Sigmoid colon (tissue), 7 donors: Measurements from ENCODE around the gene COL6A2. TPM values are rescaled to one million over a fixed set of nuclear protein-coding genes. Genes with fewer than 3 reads are reported as not detected.
A peak's percentile ranks its signal among the peaks of the same experiment; 100 is the strongest.

ENCODE experiments used
- DNase-seq: peaks from one replicate; pipeline ENCODE4 v3.0.0-alpha.2; 2019
- H3K27ac ChIP-seq, 4 donors: fragments of 200-600 bp; sonication (generic); one replicate each; pipeline ENCODE4 v1.5.1; 2016 to 2019; ENCODE audit warnings: mild to moderate bottlenecking in 1 of 4
- H3K27me3 ChIP-seq, 3 donors: fragments of 200-600 bp; sonication (generic); one replicate each; pipeline ENCODE4 v1.5.1; 2019; ENCODE audit warnings: mild to moderate bottlenecking in 1 of 3
- H3K36me3 ChIP-seq, 4 donors: fragments of 200-600 bp; sonication (generic); one replicate each; pipeline ENCODE4 v1.5.1; 2016 to 2019
- H3K4me1 ChIP-seq, 4 donors: fragments of 200-600 bp; sonication (generic); one replicate each; pipeline ENCODE4 v1.5.1; 2017 to 2019
- H3K4me3 ChIP-seq, 4 donors: fragments of 200-600 bp; sonication (generic); one replicate each; pipeline ENCODE4 v1.5.1; 2017 to 2019; ENCODE audit warnings: mild to moderate bottlenecking in 2 of 4, moderate library complexity in 1 of 4
- H3K9me3 ChIP-seq, 4 donors: fragments of 200-600 bp in 3 of 4; sonication (generic) in 3 of 4; one replicate each; pipeline versions ENCODE4 v1.5.1 to v1.6.1; 2013 to 2019
- EP300 ChIP-seq, 4 donors: sonication (generic); formaldehyde crosslinking; IDR thresholded peaks; one replicate each; pipeline ENCODE4 v1.6.1; 2017; ENCODE audit warnings: antibody characterized with exemption in 4 of 4
- POLR2A ChIP-seq, 2 donors: fragments of 450-650 bp; IDR thresholded peaks; one replicate each; pipeline ENCODE4 v1.6.1; 2016; ENCODE audit warnings: antibody characterized with exemption in 2 of 2, mild to moderate bottlenecking in 2 of 2, moderate library complexity in 2 of 2
- POLR2AphosphoS5 ChIP-seq, 4 donors: sonication (generic); formaldehyde crosslinking; IDR thresholded peaks; one replicate each; pipeline ENCODE4 v1.6.1; 2017; ENCODE audit warnings: antibody characterized with exemption in 4 of 4
- WGBS, 2 donors: extraction: QIAGEN DNeasy Blood & Tissue Kit; methylation state at CpG; one replicate each; pipeline ENCODE4 v1.1.7; 2013; 5-methylcytosine and 5-hydroxymethylcytosine counted together
- intact Hi-C: fragments of 100-400 bp; cut with DNase I; formaldehyde crosslinking; loops from one replicate; pipeline ENCODE4 v1.15.1; 2023
- polyA plus RNA-seq, 3 donors: library from polyadenylated mRNA; stranded (reverse); fragments of 200-250 nt; gene quantifications; one replicate each; pipeline ENCODE4 v1.2.3, GENCODE V29; 2013
- total RNA-seq, 4 donors: library from RNA; depleted of rRNA; stranded (reverse); fragments of >200 nt; gene quantifications; one replicate each; pipeline ENCODE4 v1.1.0, GENCODE V29; 2016
- TF ChIP-seq, protein P1 (sequence below), 4 experiments: fragments of 450-650 bp in 3 of 4; fragments of 200-600 bp in 1 of 4; IDR thresholded peaks; one replicate each; pipeline ENCODE4 v1.5.1; 2016 to 2019; ENCODE audit warnings: antibody characterized with exemption in 4 of 4, mild to moderate bottlenecking in 3 of 4, moderate library complexity in 2 of 4
- donor health status: healthy with polysubstance abuse.
- donor health status: Bipolar disorder and iron deficiency.
- donor health status: healthy.

Gene COL6A2
- total and polyA plus RNA-seq, 7 donors = 14.3 to 1,745 (median 570) TPM

DNA sequence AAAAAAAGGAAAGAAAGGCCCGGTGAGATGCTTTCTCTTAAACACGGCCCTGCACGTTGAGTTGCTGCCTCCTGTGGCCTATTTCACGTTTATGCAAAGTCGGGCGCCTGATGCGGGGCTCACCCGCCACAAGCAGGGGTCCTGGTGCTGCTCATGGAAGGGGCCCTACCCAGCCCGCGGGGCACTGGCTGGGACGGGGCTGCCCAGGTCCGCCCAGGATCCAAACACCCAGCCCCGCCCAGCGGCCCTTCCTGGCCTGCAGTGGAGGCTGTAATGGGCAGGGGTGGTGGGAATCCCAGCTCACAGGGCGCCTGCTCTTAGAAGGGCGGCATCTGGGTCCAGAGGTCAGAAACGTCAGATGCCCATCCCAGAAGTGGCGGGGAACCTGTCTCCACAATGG, 1.6 kb downstream of the COL6A2 start:
- intact Hi-C loops = no loop called here
- peaks cover 0 to 53% (median 41%) of the 10 kb centered on the region in 4 donors for H3K4me1 ChIP-seq

GRCh38 chr21:46100020-46100419, 2.1 kb downstream of the COL6A2 start:
- Histone ChIP-seq H3K27me3 (no peaks in the 10 kb centered on the region), H3K27ac (peak overlapping the region; percentile 98 to 100 (median 99)), H3K4me1 (peaks cover 0 to 48% (median 36%) of the 10 kb centered on the region in 4 donors), H3K9me3 (peaks cover 0 to 8% (median 0%) of the 10 kb centered on the region in 4 donors), H3K4me3 (peak overlapping the region; percentile 89 to 98 (median 92)), H3K36me3 (no peaks in the 10 kb centered on the region)
- WGBS, 2 donors = 76 to 82% methylated on average over 6 of the region's 6 CpGs
- DNase-seq = peak; percentile 59
- TF ChIP-seq EP300 (IDR thresholded peaks at IDR 0.05) (no peak), POLR2AphosphoS5 (IDR thresholded peaks at IDR 0.05) (no peak), POLR2A (IDR thresholded peaks at IDR 0.05) (no peak)
- TF ChIP-seq, protein P1, sequence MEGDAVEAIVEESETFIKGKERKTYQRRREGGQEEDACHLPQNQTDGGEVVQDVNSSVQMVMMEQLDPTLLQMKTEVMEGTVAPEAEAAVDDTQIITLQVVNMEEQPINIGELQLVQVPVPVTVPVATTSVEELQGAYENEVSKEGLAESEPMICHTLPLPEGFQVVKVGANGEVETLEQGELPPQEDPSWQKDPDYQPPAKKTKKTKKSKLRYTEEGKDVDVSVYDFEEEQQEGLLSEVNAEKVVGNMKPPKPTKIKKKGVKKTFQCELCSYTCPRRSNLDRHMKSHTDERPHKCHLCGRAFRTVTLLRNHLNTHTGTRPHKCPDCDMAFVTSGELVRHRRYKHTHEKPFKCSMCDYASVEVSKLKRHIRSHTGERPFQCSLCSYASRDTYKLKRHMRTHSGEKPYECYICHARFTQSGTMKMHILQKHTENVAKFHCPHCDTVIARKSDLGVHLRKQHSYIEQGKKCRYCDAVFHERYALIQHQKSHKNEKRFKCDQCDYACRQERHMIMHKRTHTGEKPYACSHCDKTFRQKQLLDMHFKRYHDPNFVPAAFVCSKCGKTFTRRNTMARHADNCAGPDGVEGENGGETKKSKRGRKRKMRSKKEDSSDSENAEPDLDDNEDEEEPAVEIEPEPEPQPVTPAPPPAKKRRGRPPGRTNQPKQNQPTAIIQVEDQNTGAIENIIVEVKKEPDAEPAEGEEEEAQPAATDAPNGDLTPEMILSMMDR (IDR thresholded peaks at IDR 0.05) = no peak
- intact Hi-C loops = no loop called here

More for the DNA sequence above, 1.6 kb downstream of the COL6A2 start:
- peak overlapping the region; percentile 89 to 98 (median 92) for H3K4me3 ChIP-seq
- WGBS, 2 donors = 8 to 41% methylated on average over 18 of the region's 18 CpGs
- TF ChIP-seq POLR2A (IDR thresholded peaks at IDR 0.05) (peak in 1 of 2 donors; percentile 41), POLR2AphosphoS5 (IDR thresholded peaks at IDR 0.05) (peak; percentile 34 to 66 (median 42)), EP300 (IDR thresholded peaks at IDR 0.05) (no peak)
- TF ChIP-seq, protein P1 (IDR thresholded peaks at IDR 0.05) = peak in 2 of 4 experiments; percentile 11 to 17
- no peaks in the 10 kb centered on the region for H3K27me3 ChIP-seq
- peaks cover 0 to 8% (median 0%) of the 10 kb centered on the region in 4 donors for H3K9me3 ChIP-seq
- peak; percentile 85 for DNase-seq
- H3K36me3 ChIP-seq = no peaks in the 10 kb centered on the region
- H3K27ac ChIP-seq = peak overlapping the region; percentile 98 to 100 (median 99)

- H3K4me1 ChIP-seq = peaks cover 0 to 44% (median 33%) of the 10 kb centered on the region in 4 donors
- no peak for TF ChIP-seq POLR2A (IDR thresholded peaks at IDR 0.05)
- no peak for TF ChIP-seq EP300 (IDR thresholded peaks at IDR 0.05)
- TF ChIP-seq POLR2AphosphoS5 (IDR thresholded peaks at IDR 0.05) = peak in 1 of 4 donors; percentile 22
- TF ChIP-seq, protein P1 (IDR thresholded peaks at IDR 0.05) = no peak
- peak; percentile 34 for DNase-seq
- peak overlapping the region; percentile 98 to 100 (median 99) for H3K27ac ChIP-seq
- peak overlapping the region in 3 of 4 donors; percentile 90 to 98 (median 95) for H3K4me3 ChIP-seq
- peaks cover 0 to 8% (median 0%) of the 10 kb centered on the region in 4 donors for H3K9me3 ChIP-seq
- no peaks in the 10 kb centered on the region for H3K36me3 ChIP-seq
- H3K27me3 ChIP-seq = no peaks in the 10 kb centered on the region
- WGBS, 2 donors = 48 to 70% methylated on average over 7 of the region's 7 CpGs
- intact Hi-C loops = no loop called here
These were observed 2.5 kb downstream of the COL6A2 start for GRCh38 chr21:46100426-46100825.

GRCh38 chr21:46100906-46101305, 3.0 kb downstream of the COL6A2 start:
- peak overlapping the region; percentile 98 to 100 (median 99) for H3K27ac ChIP-seq
- H3K27me3 ChIP-seq = no peaks in the 10 kb centered on the region
- 73 to 78% methylated on average over 4 of the region's 4 CpGs for WGBS, 2 donors
- H3K9me3 ChIP-seq = peaks cover 0 to 8% (median 0%) of the 10 kb centered on the region in 4 donors
- peak overlapping the region in 3 of 4 donors; percentile 90 to 98 (median 95) for H3K4me3 ChIP-seq
- peaks cover 0 to 40% (median 31%) of the 10 kb centered on the region in 4 donors for H3K4me1 ChIP-seq
- intact Hi-C loops = no loop called here
- TF ChIP-seq EP300 (IDR thresholded peaks at IDR 0.05) (no peak), POLR2A (IDR thresholded peaks at IDR 0.05) (no peak), POLR2AphosphoS5 (IDR thresholded peaks at IDR 0.05) (no peak)
- TF ChIP-seq, protein P1 (IDR thresholded peaks at IDR 0.05) = no peak
- no peaks in the 10 kb centered on the region for H3K36me3 ChIP-seq
- DNase-seq = no peak
